IgD-negative memory B cell (primary cell): ENCODE results near the gene AMIGO1. TPM values are rescaled to one million over a fixed set of nuclear protein-coding genes. Genes with fewer than 3 reads are reported as not detected.

Experiments used
- H3K27ac Mint-ChIP-seq, 3 donors: one replicate each; pipeline ENCODE4 v1.8.0; 2020 to 2022; ENCODE audit warnings: mild to moderate bottlenecking in 3 of 3, mixed read lengths in 3 of 3, moderate library complexity in 1 of 3
- H3K27me3 Mint-ChIP-seq: one replicate; pipeline ENCODE4 v1.8.0; 2021; ENCODE audit warnings: mixed read lengths
- H3K36me3 Mint-ChIP-seq: one replicate; pipeline ENCODE4 v1.8.0; 2020; ENCODE audit warnings: mild to moderate bottlenecking, mixed read lengths
- H3K4me1 Mint-ChIP-seq, 3 donors: one replicate each; pipeline ENCODE4 v1.8.0; 2020 to 2022; ENCODE audit warnings: mixed read lengths in 3 of 3, mild to moderate bottlenecking in 1 of 3
- H3K4me3 Mint-ChIP-seq, 4 donors: one replicate each; pipeline ENCODE4 v1.8.0; 2020 to 2022; ENCODE audit warnings: mild to moderate bottlenecking in 4 of 4, mixed read lengths in 4 of 4, moderate library complexity in 3 of 4
- H3K9me3 Mint-ChIP-seq, 3 donors: one replicate each; pipeline ENCODE4 v1.8.0; 2020 to 2021; ENCODE audit warnings: mixed read lengths in 3 of 3, mild to moderate bottlenecking in 1 of 3
- polyA plus RNA-seq: library from polyadenylated mRNA; unstranded; fragments of 300-500 nt; fragmentation: Illumina TruSeq; gene quantifications from one replicate; pipeline ENCODE4 v1.2.3, GENCODE V29; 2021

Gene AMIGO1
- polyA plus RNA-seq, 1 donor from 2014 or later: 0.88 TPM

GRCh38 chr1:109490029-109490933, 19.2 kb downstream of the AMIGO1 start:
- Mint-ChIP-seq H3K4me1 (peaks cover 7 to 18% (median 12%) of the 10 kb centered on the region in 3 donors), H3K27ac (peak overlapping the region in 2 of 3 donors; percentile 23 to 96), H3K4me3 (peak overlapping the region in 1 of 4 donors; percentile 92), H3K36me3 (no peaks in the 10 kb centered on the region), H3K9me3 (no peaks in the 10 kb centered on the region), H3K27me3 (no peaks in the 10 kb centered on the region)

- H3K27me3 Mint-ChIP-seq: no peaks in the 10 kb centered on the region
- H3K9me3 Mint-ChIP-seq: no peaks in the 10 kb centered on the region
- H3K27ac Mint-ChIP-seq: no peak overlapping the region
- peaks cover 8 to 11% (median 10%) of the 10 kb centered on the region in 3 donors for H3K4me1 Mint-ChIP-seq
- H3K4me3 Mint-ChIP-seq: peak overlapping the region in 1 of 4 donors; percentile 50
- no peaks in the 10 kb centered on the region for H3K36me3 Mint-ChIP-seq
Observed at GRCh38 chr1:109488696-109489095, 20.8 kb downstream of the AMIGO1 start.

DNA sequence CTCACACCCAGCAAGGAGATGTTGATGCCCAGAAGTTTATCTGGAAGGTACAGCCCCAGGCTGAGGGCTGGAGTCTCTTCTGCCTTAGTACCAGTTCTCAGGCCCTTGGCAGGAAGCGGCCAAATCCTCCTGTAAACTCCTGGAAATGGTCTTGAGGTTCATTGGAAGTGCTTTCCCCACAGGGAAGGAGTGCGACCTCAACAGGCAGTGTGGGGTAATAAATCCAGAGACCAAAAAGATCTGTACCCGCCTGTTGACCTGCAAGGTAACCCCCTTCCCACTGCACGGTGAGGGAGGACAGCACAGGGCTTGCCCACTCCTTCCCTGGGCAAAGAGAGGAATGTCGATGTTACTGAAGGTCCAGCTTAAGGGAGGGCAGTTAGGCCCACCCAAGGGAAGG, 21.3 kb downstream of the AMIGO1 start:
- Mint-ChIP-seq H3K36me3 (no peaks in the 10 kb centered on the region), H3K9me3 (no peaks in the 10 kb centered on the region), H3K27ac (no peak overlapping the region), H3K4me1 (peaks cover 10 to 14% (median 11%) of the 10 kb centered on the region in 3 donors), H3K27me3 (no peaks in the 10 kb centered on the region), H3K4me3 (peak overlapping the region in 1 of 4 donors; percentile 71)

- no peaks in the 10 kb centered on the region for H3K27me3 Mint-ChIP-seq
- peaks cover 14 to 18% (median 15%) of the 10 kb centered on the region in 3 donors for H3K4me1 Mint-ChIP-seq
- H3K36me3 Mint-ChIP-seq: no peaks in the 10 kb centered on the region
- peak overlapping the region in 2 of 4 donors; percentile 28 to 71 for H3K4me3 Mint-ChIP-seq
- H3K27ac Mint-ChIP-seq: peak overlapping the region in 1 of 3 donors; percentile 82
- H3K9me3 Mint-ChIP-seq: no peaks in the 10 kb centered on the region
Observed at GRCh38 chr1:109487261-109487660, 22.3 kb downstream of the AMIGO1 start.

- Mint-ChIP-seq H3K27ac (peak overlapping the region in 2 of 3 donors; percentile 82 to 92), H3K36me3 (no peaks in the 10 kb centered on the region), H3K4me1 (peaks cover 9 to 18% (median 12%) of the 10 kb centered on the region in 3 donors), H3K27me3 (peaks cover 3% of the 10 kb centered on the region), H3K9me3 (no peaks in the 10 kb centered on the region), H3K4me3 (peak overlapping the region in 3 of 4 donors; percentile 90 to 97 (median 95))
Observed at GRCh38 chr1:109485001-109485400, 24.5 kb downstream of the AMIGO1 start.

GRCh38 chr1:109484519-109484975, 25.0 kb downstream of the AMIGO1 start:
- H3K4me1 Mint-ChIP-seq: peaks cover 9 to 18% (median 12%) of the 10 kb centered on the region in 3 donors
- H3K36me3 Mint-ChIP-seq: no peaks in the 10 kb centered on the region
- peak overlapping the region; percentile 82 to 92 (median 85) for H3K27ac Mint-ChIP-seq
- no peaks in the 10 kb centered on the region for H3K9me3 Mint-ChIP-seq
- H3K27me3 Mint-ChIP-seq: peaks cover 6% of the 10 kb centered on the region
- H3K4me3 Mint-ChIP-seq: peak overlapping the region; percentile 90 to 97 (median 96)

GRCh38 chr1:109483672-109484518, 25.6 kb downstream of the AMIGO1 start, which contains the start of gene ATXN7L2:
ATXN7L2 (plus strand) TSS chr1:109483905; CDS start chr1:109483954, 49 bp downstream.
- peaks cover 9 to 18% (median 12%) of the 10 kb centered on the region in 3 donors for H3K4me1 Mint-ChIP-seq
- no peaks in the 10 kb centered on the region for H3K9me3 Mint-ChIP-seq

DNA sequence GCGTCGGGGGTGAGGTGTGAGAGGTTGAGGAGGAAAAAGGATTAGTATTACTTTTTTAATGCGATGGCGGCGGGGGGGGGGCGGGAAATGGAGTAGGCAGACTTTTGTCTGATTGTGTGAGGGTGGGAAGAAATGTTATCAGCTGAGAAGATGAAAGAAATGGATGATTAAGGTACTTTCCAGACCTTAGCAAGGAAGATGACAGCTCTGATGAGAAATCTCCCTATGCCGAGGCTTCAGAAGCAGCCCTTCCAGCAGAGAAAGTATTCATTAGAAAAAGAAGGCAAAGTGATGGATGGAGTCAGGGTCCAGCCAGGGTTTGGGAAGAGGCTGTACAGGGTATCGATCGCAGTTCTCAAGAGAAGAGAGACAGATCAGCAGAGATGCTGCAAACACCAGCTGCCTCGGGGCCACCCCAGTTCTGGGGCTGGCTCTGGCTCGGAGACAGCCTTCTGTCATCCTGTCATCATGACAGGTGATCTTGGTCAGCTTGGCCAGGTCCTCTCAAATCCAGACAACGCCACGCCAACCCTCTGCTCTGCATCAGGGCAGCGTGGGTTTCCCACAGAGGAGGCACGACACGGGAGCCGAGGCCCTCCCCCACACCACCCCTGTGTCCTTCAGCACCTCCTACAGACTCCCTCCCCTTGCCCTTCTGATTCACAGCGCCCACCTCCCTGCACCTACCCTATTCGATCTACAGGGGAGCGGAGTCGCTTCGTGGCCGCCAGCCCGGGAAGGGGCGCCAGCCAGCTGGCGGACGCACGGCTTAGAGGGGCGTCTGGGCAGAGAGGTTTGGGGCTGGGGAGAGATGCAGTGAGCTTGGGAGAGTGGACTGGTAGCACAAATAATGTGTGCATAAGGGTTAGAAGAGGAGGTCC, 26.5 kb downstream of the AMIGO1 start:
- H3K4me1 Mint-ChIP-seq: peaks cover 9 to 18% (median 12%) of the 10 kb centered on the region in 3 donors
- H3K4me3 Mint-ChIP-seq: peak overlapping the region; percentile 92 to 97 (median 96)
- H3K9me3 Mint-ChIP-seq: no peaks in the 10 kb centered on the region

More at GRCh38 chr1:109483672-109484518, 25.6 kb downstream of the AMIGO1 start, which contains the start of gene ATXN7L2:
- Mint-ChIP-seq H3K27me3 (peaks cover 7% of the 10 kb centered on the region), H3K36me3 (no peaks in the 10 kb centered on the region), H3K27ac (peak within 1 kb of the TSS; percentile 82 to 92 (median 85)), H3K4me3 (peak within 1 kb of the TSS; percentile 92 to 97 (median 96))

GRCh38 chr1:109482242-109482641, 27.3 kb downstream of the AMIGO1 start:
- Mint-ChIP-seq H3K9me3 (no peaks in the 10 kb centered on the region), H3K27me3 (peaks cover 12% of the 10 kb centered on the region), H3K4me3 (peak overlapping the region in 2 of 4 donors; percentile 21 to 95), H3K4me1 (peaks cover 9 to 18% (median 12%) of the 10 kb centered on the region in 3 donors), H3K36me3 (no peaks in the 10 kb centered on the region), H3K27ac (peak overlapping the region in 1 of 3 donors; percentile 82)

More for the DNA sequence above, 26.5 kb downstream of the AMIGO1 start:
- Mint-ChIP-seq H3K27ac (peak overlapping the region; percentile 82 to 88 (median 85)), H3K27me3 (peaks cover 7% of the 10 kb centered on the region), H3K36me3 (no peaks in the 10 kb centered on the region)

- H3K27me3 Mint-ChIP-seq: peaks cover 12% of the 10 kb centered on the region
- H3K27ac Mint-ChIP-seq: no peak overlapping the region
- H3K4me3 Mint-ChIP-seq: peak overlapping the region in 1 of 4 donors; percentile 95
- no peaks in the 10 kb centered on the region for H3K9me3 Mint-ChIP-seq
- peaks cover 9 to 18% (median 12%) of the 10 kb centered on the region in 3 donors for H3K4me1 Mint-ChIP-seq
- no peaks in the 10 kb centered on the region for H3K36me3 Mint-ChIP-seq
Observed at GRCh38 chr1:109481646-109482045, 27.9 kb downstream of the AMIGO1 start.

DNA sequence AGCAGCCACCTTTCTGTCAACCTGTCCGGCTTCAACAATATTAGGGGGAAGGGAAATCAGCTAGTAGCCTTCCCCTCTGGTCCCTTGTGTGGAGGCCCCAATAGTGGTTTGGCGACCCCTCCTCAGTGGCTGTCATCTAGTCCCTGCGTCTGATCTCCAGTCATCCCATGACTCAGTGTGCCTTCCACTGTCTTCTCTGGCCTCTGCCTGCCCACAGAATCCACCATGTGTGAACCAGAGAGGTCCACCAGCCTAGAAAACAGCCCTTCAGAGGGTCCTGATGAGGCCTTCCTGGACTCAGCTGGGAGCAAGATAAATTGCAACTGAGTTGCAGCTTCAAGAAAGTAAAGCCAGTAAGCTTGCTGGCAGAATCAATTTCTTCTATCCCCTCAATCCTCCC, 29.6 kb downstream of the AMIGO1 start:
- Mint-ChIP-seq H3K36me3 (no peaks in the 10 kb centered on the region), H3K9me3 (no peaks in the 10 kb centered on the region), H3K27me3 (peaks cover 20% of the 10 kb centered on the region), H3K27ac (no peak overlapping the region), H3K4me1 (peaks cover 5 to 13% (median 11%) of the 10 kb centered on the region in 3 donors), H3K4me3 (no peak overlapping the region)

GRCh38 chr1:109479311-109479710, 30.2 kb downstream of the AMIGO1 start:
- Mint-ChIP-seq H3K27me3 (peaks cover 20% of the 10 kb centered on the region), H3K27ac (peak overlapping the region in 1 of 3 donors; percentile 69), H3K4me1 (peaks cover 5 to 10% (median 7%) of the 10 kb centered on the region in 3 donors), H3K4me3 (no peak overlapping the region), H3K9me3 (no peaks in the 10 kb centered on the region), H3K36me3 (no peaks in the 10 kb centered on the region)

DNA sequence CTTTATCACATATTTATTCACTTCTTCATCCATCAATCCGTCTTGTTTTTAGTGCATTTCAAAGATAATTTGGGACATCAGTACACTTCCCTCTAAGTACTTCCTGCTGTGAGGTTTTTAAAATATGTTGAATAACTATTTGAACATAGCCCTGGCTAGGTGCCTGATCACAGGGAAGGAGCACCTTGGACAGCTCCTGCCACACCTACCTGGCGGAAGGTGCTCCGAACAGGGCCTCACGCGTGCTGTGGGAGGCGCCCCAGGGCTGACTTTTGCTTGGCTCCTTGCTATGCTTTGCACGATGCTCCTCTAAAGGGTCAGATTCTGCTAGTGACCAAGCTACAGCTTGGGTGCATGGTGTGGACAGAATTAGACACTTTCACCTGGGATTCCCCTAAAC, 30.7 kb downstream of the AMIGO1 start:
- Mint-ChIP-seq H3K36me3 (no peaks in the 10 kb centered on the region), H3K4me1 (peaks cover 5 to 7% (median 6%) of the 10 kb centered on the region in 3 donors), H3K9me3 (no peaks in the 10 kb centered on the region), H3K4me3 (peak overlapping the region in 1 of 4 donors; percentile 46), H3K27me3 (peaks cover 22% of the 10 kb centered on the region), H3K27ac (peak overlapping the region in 1 of 3 donors; percentile 69)
